Measurements from ENCODE around the gene CLCN1. TPM values are rescaled to one million over a fixed set of nuclear protein-coding genes. Genes with fewer than 3 reads are reported as not detected.
A peak's percentile ranks its signal among the peaks of the same experiment; 100 is the strongest.

CLCN1 gene
- total RNA-seq, 4 donors from 2014 or later: not detected

GRCh38 chr7:143376396-143376795, 60.5 kb downstream of the CLCN1 start:
- Histone ChIP-seq H3K36me3 (no peaks in the 10 kb centered on the region), H3K4me1 (peaks cover 11 to 32% (median 27%) of the 10 kb centered on the region in 4 donors), H3K9me3 (no peaks in the 10 kb centered on the region), H3K4me3 (no peak overlapping the region), H3K27me3 (no peaks in the 10 kb centered on the region), H3K27ac (replicated peaks in 1 of 4) (no peak overlapping the region)
- intact Hi-C loops (cut with DNase I): no loop called here
- TF ChIP-seq CTCF (IDR thresholded peaks at IDR 0.05) (no peak), EP300 (IDR thresholded peaks at IDR 0.05) (no peak), POLR2A (IDR thresholded peaks at IDR 0.05; ENCODE audit: low read depth) (no peak), POLR2AphosphoS5 (IDR thresholded peaks at IDR 0.05) (no peak)
- DNase-seq (ENCODE audit: extremely low spot score): no peak
- 77% methylated on average over 5 of the region's 5 CpGs for WGBS

- Histone ChIP-seq H3K9me3 (no peaks in the 10 kb centered on the region), H3K36me3 (peaks cover 0 to 24% (median 10%) of the 10 kb centered on the region in 4 donors), H3K4me1 (peaks cover 36 to 61% (median 53%) of the 10 kb centered on the region in 4 donors), H3K27me3 (no peaks in the 10 kb centered on the region), H3K27ac (replicated peaks in 1 of 4) (peak overlapping the region; percentile 100), H3K4me3 (peak overlapping the region; percentile 74 to 99 (median 98))
- TF ChIP-seq POLR2AphosphoS5 (IDR thresholded peaks at IDR 0.05) (no peak), EP300 (IDR thresholded peaks at IDR 0.05) (no peak), CTCF (IDR thresholded peaks at IDR 0.05) (no peak), POLR2A (IDR thresholded peaks at IDR 0.05; ENCODE audit: low read depth) (no peak)
- intact Hi-C loops (cut with DNase I): loop anchor here (1.0 kb wide), 1 partner anchor 37 kb away; no protein-coding TSS in a partner anchor
- DNase-seq (ENCODE audit: extremely low spot score): no peak
- 15% methylated on average over 15 of the region's 15 CpGs for WGBS
These were observed 63.8 kb downstream of the CLCN1 start for GRCh38 chr7:143379611-143380259.

GRCh38 chr7:143380260-143380645, 64.3 kb downstream of the CLCN1 start:
- 2% methylated on average over 11 of the region's 35 CpGs for WGBS
- no peaks in the 10 kb centered on the region for H3K9me3 ChIP-seq
- peak; percentile 97 for DNase-seq (ENCODE audit: extremely low spot score)
- intact Hi-C loops (cut with DNase I): loop anchor here (1.0 kb wide), 1 partner anchor 36 kb away; no protein-coding TSS in a partner anchor
- H3K36me3 ChIP-seq: peaks cover 0 to 24% (median 10%) of the 10 kb centered on the region in 4 donors
- no peaks in the 10 kb centered on the region for H3K27me3 ChIP-seq
- TF ChIP-seq EP300 (IDR thresholded peaks at IDR 0.05): no peak
- TF ChIP-seq CTCF (IDR thresholded peaks at IDR 0.05): peak; percentile 85 to 92 (median 90)
- no peak for TF ChIP-seq POLR2A (IDR thresholded peaks at IDR 0.05; ENCODE audit: low read depth)
- TF ChIP-seq POLR2AphosphoS5 (IDR thresholded peaks at IDR 0.05): peak in 1 of 2 donors; percentile 7
- peak overlapping the region; percentile 74 to 99 (median 98) for H3K4me3 ChIP-seq
- H3K4me1 ChIP-seq: peaks cover 41 to 66% (median 58%) of the 10 kb centered on the region in 4 donors
- H3K27ac ChIP-seq (replicated peaks in 1 of 4): peak overlapping the region; percentile 100

GRCh38 chr7:143380646-143381426, 64.9 kb downstream of the CLCN1 start, which contains the start of gene ZYX:
Gene ZYX (plus strand): TSS chr7:143381345. CDS start chr7:143381572, 227 bp downstream.
- TF ChIP-seq EP300 (IDR thresholded peaks at IDR 0.05) (no peak), POLR2AphosphoS5 (IDR thresholded peaks at IDR 0.05) (peak; percentile 76 to 99), CTCF (IDR thresholded peaks at IDR 0.05) (no peak), POLR2A (IDR thresholded peaks at IDR 0.05; ENCODE audit: low read depth) (peak; percentile 89)
- Histone ChIP-seq H3K4me1 (peaks cover 47 to 72% (median 64%) of the 10 kb centered on the region in 4 donors), H3K27ac (replicated peaks in 1 of 4) (peak within 1 kb of the TSS; percentile 100), H3K36me3 (peaks cover 0 to 24% (median 10%) of the 10 kb centered on the region in 4 donors), H3K4me3 (peak within 1 kb of the TSS; percentile 74 to 99 (median 98)), H3K27me3 (no peaks in the 10 kb centered on the region), H3K9me3 (no peaks in the 10 kb centered on the region)
- WGBS: no CpG with 5 or more reads among the region's 72 CpGs
- intact Hi-C loops (cut with DNase I): loop anchor here (1.0 kb wide), 1 partner anchor 35 kb away; no protein-coding TSS in a partner anchor
- peak; percentile 98 for DNase-seq (ENCODE audit: extremely low spot score)

Measured in esophagus muscularis mucosa (tissue), 4 donors.